ENCODE data around the gene TRIM41. TPM values are rescaled to one million over a fixed set of nuclear protein-coding genes. Genes with fewer than 3 reads are reported as not detected.
"Not testable (repeated sequence)": the region's sequence is repeated elsewhere in the genome, so short reads cannot be mapped to it uniquely, and the experiment has no call there.

TRIM41 gene
- total and polyA plus RNA-seq, 9 of the 15 experiments (the other 6 are each of a cell fraction or from before 2014, with no cell fraction given) = 1.8 to 47.6 (median 20.9) TPM

GRCh38 chr5:181271081-181271480 lies 48.0 kb downstream of the TRIM41 start (continued):
- TF ChIP-seq BCLAF1 (IDR thresholded peaks at IDR 0.05; ENCODE audit: borderline replicate concordance in 1 of 2, control insufficient read depth in 1 of 2, low read depth in 2 of 2, low read length in 1 of 2) (no peak), TRIM25 (IDR thresholded peaks at IDR 0.05; ENCODE audit: borderline replicate concordance) (no peak), HLTF (IDR thresholded peaks at IDR 0.05) (no peak), ZNF668 (CRISPR knock-in tag; IDR thresholded peaks at IDR 0.05) (no peak), ZC3H11A (IDR thresholded peaks at IDR 0.05; ENCODE audit: low read depth, low read length) (no peak), EP300 (IDR thresholded peaks at IDR 0.05; ENCODE audit: low read length) (no peak), ZEB2 (IDR thresholded peaks at IDR 0.05) (no peak), ZC3H8 (IDR thresholded peaks at IDR 0.05) (no peak)

DNA sequence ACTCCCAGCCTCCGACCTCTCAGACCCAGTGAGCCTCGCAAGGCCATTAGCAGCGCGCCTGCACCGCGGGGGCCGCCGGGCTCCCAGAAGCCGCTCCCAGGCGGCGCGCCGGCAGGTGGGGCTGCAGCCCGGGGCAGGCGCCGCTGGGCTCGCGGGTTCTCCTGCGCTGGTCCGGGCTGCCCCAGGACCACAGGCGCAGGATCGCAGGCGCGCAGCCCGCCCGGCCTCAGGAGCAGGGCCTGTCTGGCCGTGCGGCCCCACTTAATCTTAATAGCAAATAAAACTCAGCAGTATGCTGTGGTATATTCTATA lies 50.3 kb downstream of the TRIM41 start:
- TF ChIP-seq NRF1 (conservative IDR thresholded peaks at IDR 0.05 in 1 of 2, IDR thresholded peaks at IDR 0.05 in 1 of 2) (peak; percentile 39 to 51; a peak in 3 of 4 replicates), CTCF (IDR thresholded peaks at IDR 0.05 in 2 of 3, conservative IDR thresholded peaks at IDR 0.05 in 1 of 3; ENCODE audit: insufficient read depth in 2 of 3, low read depth in 1 of 3, low read length in 3 of 3) (peak in 1 of 3 experiments; percentile 20; a peak in 1 of 6 replicates)
- FAIRE-seq; H3K27me3 ChIP-seq (ENCODE audit: control insufficient read depth in 2 of 2, insufficient read depth in 2 of 2, low read length in 2 of 2); H3K4me2 ChIP-seq (ENCODE audit: insufficient read depth, low read length); intact Hi-C loops (cut with micrococcal nuclease); POLR2A ChIA-PET; H3K4me3 ChIP-seq; H3K27ac ChIP-seq (ENCODE audit: extremely low read depth, low read depth, low read length); H4K20me1 ChIP-seq (replicated peaks; ENCODE audit: control insufficient read depth, insufficient read depth, low read length); BruUV-seq (replicated peaks); DNase-seq (ENCODE audit: extremely low read depth in 1 of 4, low spot score in 3 of 4); H3K4me1 ChIP-seq (replicated peaks in 1 of 2; ENCODE audit: control insufficient read depth in 2 of 2, insufficient read depth in 2 of 2, low read length in 2 of 2); H3K79me2 ChIP-seq (ENCODE audit: control insufficient read depth, insufficient read depth, low read length); H3K36me3 ChIP-seq (ENCODE audit: control insufficient read depth, insufficient read depth, low read length); in situ Hi-C loops (cut with MboI); H3K9ac ChIP-seq (ENCODE audit: insufficient read depth in 1 of 2, low read depth in 2 of 2, low read length in 2 of 2); H3K9me3 ChIP-seq (replicated peaks; ENCODE audit: control insufficient read depth, insufficient read depth, low read depth, low read length); H3K9me1 ChIP-seq (ENCODE audit: control insufficient read depth, insufficient read depth, low read length); H2AFZ ChIP-seq (ENCODE audit: low read depth, low read length); CTCF ChIA-PET (ENCODE audit: low intra/inter-chr PET ratio): not testable (repeated sequence)
- ATAC-seq = peak; percentile 57
- WGBS (ENCODE audit: insufficient coverage, low coverage, missing lambda C conversion rate) = 72% methylated on average over 27 of the region's 28 CpGs

All from K562 (cell line).